ENCODE measurements around the gene DTX3.

DNA sequence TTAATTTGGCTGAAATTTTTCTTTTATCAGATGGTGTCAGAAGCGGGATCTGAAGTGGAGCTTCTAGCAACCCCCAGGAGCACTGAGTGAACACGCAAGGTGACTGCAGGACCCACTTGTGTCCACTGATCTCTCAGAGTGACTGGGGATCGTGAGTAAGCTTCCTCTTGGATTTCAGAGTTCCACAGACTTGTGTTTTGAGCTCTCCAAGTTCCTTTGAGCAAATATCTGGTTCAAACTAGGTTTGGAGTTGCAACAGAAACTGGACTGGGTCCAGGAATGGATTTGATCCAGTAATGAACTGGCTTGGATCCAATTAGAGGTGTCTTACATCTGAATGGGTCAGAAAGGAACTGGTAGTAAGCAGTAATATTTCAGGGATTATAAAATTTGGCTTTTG, 53.1 kb downstream of the DTX3 start:
- TF ChIP-seq, protein P1, sequence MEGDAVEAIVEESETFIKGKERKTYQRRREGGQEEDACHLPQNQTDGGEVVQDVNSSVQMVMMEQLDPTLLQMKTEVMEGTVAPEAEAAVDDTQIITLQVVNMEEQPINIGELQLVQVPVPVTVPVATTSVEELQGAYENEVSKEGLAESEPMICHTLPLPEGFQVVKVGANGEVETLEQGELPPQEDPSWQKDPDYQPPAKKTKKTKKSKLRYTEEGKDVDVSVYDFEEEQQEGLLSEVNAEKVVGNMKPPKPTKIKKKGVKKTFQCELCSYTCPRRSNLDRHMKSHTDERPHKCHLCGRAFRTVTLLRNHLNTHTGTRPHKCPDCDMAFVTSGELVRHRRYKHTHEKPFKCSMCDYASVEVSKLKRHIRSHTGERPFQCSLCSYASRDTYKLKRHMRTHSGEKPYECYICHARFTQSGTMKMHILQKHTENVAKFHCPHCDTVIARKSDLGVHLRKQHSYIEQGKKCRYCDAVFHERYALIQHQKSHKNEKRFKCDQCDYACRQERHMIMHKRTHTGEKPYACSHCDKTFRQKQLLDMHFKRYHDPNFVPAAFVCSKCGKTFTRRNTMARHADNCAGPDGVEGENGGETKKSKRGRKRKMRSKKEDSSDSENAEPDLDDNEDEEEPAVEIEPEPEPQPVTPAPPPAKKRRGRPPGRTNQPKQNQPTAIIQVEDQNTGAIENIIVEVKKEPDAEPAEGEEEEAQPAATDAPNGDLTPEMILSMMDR (IDR thresholded peaks at IDR 0.05) = no peak
- TF ChIP-seq POLR2A (IDR thresholded peaks at IDR 0.05) = no peak
- no peak for TF ChIP-seq POLR2AphosphoS5 (IDR thresholded peaks at IDR 0.05)
- no peak for TF ChIP-seq EP300 (IDR thresholded peaks at IDR 0.05)

Measured in sigmoid colon (tissue), 4 donors.